GM08714 (cell line): Measurements from ENCODE around the gene CACNA1C.
"Not testable (repeated sequence)": the region's sequence is repeated elsewhere in the genome, so short reads cannot be mapped to it uniquely, and the experiment has no call there.

Experiments
- H3K4me3 ChIP-seq: fragments of 200-500 bp; sonication (Bioruptor generic); 2 replicates; pipeline ENCODE4 v1.5.1; 2014; ENCODE audit warnings: mild to moderate bottlenecking, low read length, inconsistent platforms
- ZNF274 ChIP-seq: IDR thresholded peaks from 2 replicates; pipeline ENCODE4 v1.6.1; 2012; ENCODE audit warnings: mild to moderate bottlenecking, low read depth, low read length

CACNA1C gene

DNA sequence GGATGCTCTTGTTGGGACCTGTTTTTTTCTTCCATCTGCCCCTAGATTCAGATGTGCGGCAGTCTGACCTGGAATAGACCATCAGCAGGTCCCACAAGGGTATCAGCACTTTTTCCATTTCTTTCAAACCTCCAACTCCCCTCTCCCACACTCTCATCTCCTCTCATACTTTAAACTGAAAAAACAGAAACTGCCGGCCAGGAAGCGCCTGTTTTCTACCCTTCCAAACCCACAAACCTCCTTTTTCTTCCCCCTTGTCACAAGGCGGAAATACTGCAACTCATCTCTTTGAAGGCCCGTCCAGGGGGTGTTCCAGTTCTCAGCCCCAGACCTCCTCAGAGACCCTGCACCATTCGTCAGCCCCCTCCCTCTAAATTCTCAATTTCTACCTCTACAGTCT lies 679.5 kb downstream of the CACNA1C start:
- no peak for TF ChIP-seq ZNF274
- no peak overlapping the region for H3K4me3 ChIP-seq

DNA sequence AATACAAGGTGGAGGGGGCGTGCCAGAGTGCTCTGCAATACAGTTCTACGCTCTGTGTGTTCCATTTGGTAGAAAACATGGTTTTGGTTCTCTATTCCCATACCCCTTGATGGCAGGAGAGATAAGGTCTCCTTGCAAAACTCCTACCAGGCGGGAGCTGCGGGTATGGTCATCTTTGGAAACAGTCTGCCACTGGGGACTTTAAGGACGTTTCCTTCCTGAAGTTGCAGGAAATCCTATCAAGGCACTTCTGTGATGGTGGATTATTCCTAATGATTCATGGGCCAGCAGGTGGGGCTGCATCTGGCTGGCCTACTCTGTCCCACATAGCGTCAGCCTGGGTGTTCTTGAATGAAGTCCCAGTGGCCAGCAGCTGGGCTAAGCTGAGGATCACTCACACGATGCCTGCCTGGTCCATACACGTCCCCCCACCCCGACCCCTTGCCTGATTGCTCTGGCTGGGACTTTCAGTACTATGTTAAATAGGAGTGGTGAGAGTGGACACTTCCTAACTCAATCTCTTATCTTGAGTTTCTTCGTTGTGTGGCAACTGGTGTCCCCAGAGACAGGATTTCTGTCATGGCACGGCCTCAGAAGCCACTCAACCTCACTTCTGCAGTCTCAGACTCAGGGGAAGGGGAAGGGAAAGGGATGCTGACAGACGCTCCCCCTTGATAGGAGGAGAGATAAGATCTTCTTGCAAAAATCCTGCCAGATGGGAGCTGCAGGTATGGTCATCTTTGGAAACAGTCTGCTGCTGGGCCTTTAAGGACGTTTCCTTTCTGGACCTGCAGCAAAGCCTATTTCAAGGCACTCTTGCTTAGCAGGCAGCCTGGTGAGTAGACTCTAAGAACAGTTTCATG lies 680.9 kb downstream of the CACNA1C start:
- no peak overlapping the region for H3K4me3 ChIP-seq
- no peak for TF ChIP-seq ZNF274

DNA sequence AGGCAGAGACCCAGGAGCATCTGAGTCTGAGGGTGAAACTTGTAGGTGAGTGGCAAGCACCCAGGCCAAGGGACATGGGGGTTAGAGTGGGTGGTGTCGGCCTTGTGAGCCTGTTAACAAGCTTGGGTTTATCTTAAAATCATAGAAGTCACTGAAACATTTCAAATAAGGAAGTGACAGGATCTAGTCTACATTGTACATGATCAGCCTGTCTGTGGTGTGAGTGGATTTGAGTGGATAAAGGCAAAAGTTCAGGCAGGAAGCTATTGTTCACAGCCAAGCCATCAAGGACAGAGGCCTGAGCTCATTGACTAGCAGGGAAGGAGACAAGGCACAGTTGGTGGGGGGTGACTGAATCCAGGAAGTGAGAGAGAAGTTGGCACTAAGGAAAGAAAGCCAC lies 682.6 kb downstream of the CACNA1C start:
- H3K4me3 ChIP-seq: no peak overlapping the region
- TF ChIP-seq ZNF274: no peak

DNA sequence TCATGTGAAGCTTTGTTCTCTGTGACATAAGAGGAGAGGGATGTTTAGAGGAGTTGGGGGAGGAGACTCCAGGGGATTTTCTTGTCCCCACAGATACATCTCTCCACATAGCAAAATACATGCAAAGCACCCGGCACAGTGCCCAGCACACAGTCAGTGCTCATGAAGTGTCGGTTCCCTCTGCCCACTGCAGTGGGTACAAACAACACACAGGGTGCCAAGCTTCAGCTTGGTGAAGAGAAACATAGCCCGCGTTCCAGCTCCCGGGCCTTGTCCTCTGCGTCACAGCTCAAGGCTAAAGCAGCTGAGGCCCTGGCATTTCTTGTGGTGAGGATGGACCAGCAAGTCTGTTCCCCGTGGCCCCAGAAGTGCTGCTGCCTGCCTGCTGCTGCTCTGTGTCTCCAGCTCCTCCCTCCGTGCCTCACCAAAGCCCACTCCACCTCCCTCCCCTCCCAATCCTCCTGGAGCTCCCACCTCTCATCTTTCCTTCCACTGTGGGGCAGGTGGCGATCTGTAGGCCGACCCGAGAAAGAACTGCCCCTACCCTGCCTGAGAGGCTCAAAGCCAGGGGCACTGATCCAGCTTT lies 685.0 kb downstream of the CACNA1C start:
- no peak for TF ChIP-seq ZNF274
- H3K4me3 ChIP-seq: no peak overlapping the region

DNA sequence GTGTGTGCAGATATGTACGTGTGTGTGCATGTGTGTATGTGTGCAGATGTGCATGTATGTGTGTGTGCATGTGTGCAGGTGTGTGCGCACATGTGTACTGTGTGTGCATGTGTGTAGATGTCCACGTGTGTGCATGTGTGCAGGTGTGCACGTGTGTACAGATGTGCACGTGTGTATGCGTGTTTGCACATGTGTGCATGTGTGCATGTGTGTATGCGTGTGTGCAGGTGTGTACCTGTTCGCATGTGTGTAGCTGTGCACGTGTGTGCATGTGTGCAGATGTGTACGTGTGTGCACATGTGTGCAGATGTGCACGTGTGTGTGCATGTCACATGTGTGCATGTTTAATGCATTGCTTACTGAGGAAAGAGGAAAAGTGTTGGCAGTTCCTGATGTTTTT lies 686.3 kb downstream of the CACNA1C start:
- TF ChIP-seq ZNF274: no peak
- no peak overlapping the region for H3K4me3 ChIP-seq

DNA sequence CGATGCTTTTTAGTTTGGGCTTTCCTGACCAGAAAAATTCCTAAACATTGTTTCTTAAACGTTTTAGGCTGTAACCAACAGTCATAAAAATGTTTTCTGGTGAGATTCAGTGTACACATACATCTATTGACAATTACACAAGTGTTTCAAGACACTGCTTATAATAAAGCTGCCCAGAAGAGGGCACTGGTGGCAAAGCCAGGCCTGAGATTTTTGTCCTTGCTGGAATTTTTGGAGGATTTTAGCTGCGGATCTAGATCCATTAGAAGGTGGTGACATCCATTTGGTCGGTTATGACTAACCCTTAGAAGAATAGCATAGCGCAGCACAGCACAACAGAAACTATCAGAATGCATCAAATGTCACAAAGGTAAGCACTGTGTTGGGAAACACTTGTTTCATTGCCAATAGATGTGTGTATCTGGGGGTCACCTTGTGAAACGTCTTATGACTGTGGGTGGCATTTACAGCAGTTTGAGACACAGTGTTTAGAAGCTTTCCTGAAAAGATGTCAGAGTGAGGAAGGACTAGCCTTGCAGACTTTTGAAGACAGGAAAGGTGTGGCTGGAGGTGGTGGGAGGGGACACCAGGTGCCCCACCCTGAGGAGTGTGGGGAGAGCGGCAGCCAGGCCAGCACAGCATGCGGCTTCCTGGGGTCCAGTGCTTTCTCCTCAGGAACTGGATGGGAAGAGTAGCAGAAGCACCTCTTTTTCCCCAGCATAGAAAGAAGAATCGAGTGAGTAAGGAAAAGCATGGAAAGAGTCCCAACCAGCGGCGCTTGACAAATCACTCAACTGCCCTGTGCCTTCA lies 687.2 kb downstream of the CACNA1C start:
- H3K4me3 ChIP-seq: no peak overlapping the region
- no peak for TF ChIP-seq ZNF274

DNA sequence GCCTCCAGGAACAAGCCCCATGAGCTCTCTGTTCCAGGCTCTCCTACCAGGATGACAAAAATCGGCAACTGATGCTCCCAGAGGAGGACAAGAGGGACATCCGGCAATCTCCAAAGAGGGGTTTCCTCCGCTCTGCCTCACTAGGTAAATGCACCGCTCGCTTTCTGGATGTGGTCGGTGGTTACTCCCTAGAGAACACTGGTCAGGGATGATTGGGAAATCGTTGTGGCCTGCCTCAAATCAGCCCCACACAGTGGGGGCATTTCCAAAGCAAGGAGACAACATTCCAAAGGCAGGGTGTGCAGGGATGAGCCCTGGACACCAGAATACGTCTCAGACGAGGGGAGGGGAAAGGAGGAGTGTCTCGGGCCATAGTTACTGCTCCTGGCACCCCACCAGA lies 689.2 kb downstream of the CACNA1C start:
- not testable (repeated sequence) for H3K4me3 ChIP-seq

DNA sequence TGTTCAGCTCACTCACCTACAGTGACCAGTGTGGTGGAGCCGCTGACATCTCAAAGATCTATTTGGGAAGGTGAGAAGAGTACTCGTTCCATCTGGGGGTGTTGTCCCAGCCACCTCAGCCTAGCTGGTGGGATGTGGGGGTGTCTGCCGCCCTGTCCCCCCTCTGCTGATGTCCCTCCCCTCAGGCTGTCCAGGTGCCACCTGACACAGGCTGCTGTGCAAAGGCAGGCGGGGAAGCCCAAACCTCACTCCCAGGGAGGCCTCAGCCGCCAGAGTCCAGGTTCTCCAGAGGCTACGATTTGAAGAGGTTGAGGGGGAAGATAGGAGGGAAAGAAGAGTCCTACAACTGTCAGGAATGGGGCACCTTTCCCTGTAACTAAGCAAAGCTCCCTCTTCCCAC lies 690.7 kb downstream of the CACNA1C start:
- no peak for TF ChIP-seq ZNF274

DNA sequence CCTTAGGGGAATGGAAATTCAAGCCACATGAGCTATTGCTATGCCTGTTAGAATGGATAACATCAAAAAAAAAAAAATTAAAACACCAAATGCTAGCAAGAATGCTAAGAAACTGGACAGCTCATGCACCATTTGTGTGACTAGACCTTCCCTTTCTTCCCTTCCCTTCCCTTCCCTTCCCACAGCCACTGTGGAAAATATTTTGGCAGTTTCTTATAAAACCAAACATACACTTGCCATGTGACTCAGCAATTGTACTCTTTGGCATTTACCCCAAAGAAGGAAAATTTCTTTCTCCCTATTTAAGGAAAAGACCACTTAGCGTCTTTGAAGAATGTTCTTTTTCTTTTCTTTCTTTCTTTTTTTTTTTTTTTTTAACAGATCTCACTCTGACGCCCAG lies 692.9 kb downstream of the CACNA1C start:
- H3K4me3 ChIP-seq: no peak overlapping the region
- no peak for TF ChIP-seq ZNF274

More for the DNA sequence above, 690.7 kb downstream of the CACNA1C start:
- no peak overlapping the region for H3K4me3 ChIP-seq
